NT2/D1 (cell line): Measurements from ENCODE around the gene CDC14A.

Source experiments
- DNase-seq: peaks from one replicate; pipeline ENCODE4 v3.0.0-alpha.2; 2011; ENCODE audit warnings: low read depth, low spot score
- H3K27me3 ChIP-seq: 2 replicates; pipeline ENCODE4 v1.6.0; 2011; ENCODE audit warnings: mild to moderate bottlenecking; ENCODE audit not compliant: insufficient read length, insufficient read depth
- H3K36me3 ChIP-seq: 2 replicates; pipeline ENCODE4 v1.6.1; 2011; ENCODE audit warnings: mild to moderate bottlenecking, low read length, mixed read lengths; ENCODE audit not compliant: insufficient read depth, insufficient read length
- H3K4me1 ChIP-seq: 2 replicates; pipeline ENCODE4 v1.5.1; 2011; ENCODE audit not compliant: insufficient read depth, insufficient read length
- H3K4me3 ChIP-seq: 2 replicates; pipeline ENCODE4 v1.5.1; 2011; ENCODE audit warnings: low read depth; ENCODE audit not compliant: insufficient read length
- H3K9ac ChIP-seq: 2 replicates; pipeline ENCODE4 v1.6.0; 2011; ENCODE audit warnings: low read depth; ENCODE audit not compliant: insufficient read length
- H3K9me3 ChIP-seq: 2 replicates; pipeline ENCODE4 v1.5.1; 2011; ENCODE audit warnings: mild to moderate bottlenecking, low read length; ENCODE audit not compliant: insufficient read depth
- SUZ12 ChIP-seq: IDR thresholded peaks from 2 replicates; pipeline ENCODE4 v1.6.1; 2011; ENCODE audit not compliant: insufficient read length, insufficient read depth; ENCODE audit errors: extremely low read depth
- YY1 ChIP-seq: IDR thresholded peaks from 2 replicates; pipeline ENCODE4 v1.6.1; 2011; ENCODE audit not compliant: insufficient read length, insufficient read depth
- ZNF274 ChIP-seq: IDR thresholded peaks from 2 replicates; pipeline ENCODE4 v1.6.1; 2011; ENCODE audit warnings: mild to moderate bottlenecking, low read depth, low read length

The CDC14A gene

GRCh38 chr1:100552922-100553321 lies 200.6 kb downstream of the CDC14A start:
- no peak overlapping the region for H3K9ac ChIP-seq
- no peak for DNase-seq
- no peaks in the 10 kb centered on the region for H3K27me3 ChIP-seq
- peaks cover 13% of the 10 kb centered on the region for H3K9me3 ChIP-seq
- TF ChIP-seq SUZ12 (no peak), ZNF274 (no peak), YY1 (no peak)
- no peaks in the 10 kb centered on the region for H3K4me1 ChIP-seq
- H3K36me3 ChIP-seq, result no peaks in the 10 kb centered on the region
- no peak overlapping the region for H3K4me3 ChIP-seq

- no peak for TF ChIP-seq YY1
- TF ChIP-seq ZNF274, result no peak
- TF ChIP-seq SUZ12, result no peak
These were observed 203.9 kb downstream of the CDC14A start for GRCh38 chr1:100556181-100556580.

GRCh38 chr1:100556925-100557605 lies 204.8 kb downstream of the CDC14A start:
- TF ChIP-seq SUZ12 (no peak), YY1 (no peak), ZNF274 (no peak)
- no peak for DNase-seq
- no peaks in the 10 kb centered on the region for H3K36me3 ChIP-seq

More at GRCh38 chr1:100556181-100556580, 203.9 kb downstream of the CDC14A start:
- no peaks in the 10 kb centered on the region for H3K36me3 ChIP-seq
- no peak for DNase-seq
- H3K9ac ChIP-seq, result no peak overlapping the region
- H3K4me3 ChIP-seq, result no peak overlapping the region
- no peaks in the 10 kb centered on the region for H3K4me1 ChIP-seq
- no peaks in the 10 kb centered on the region for H3K27me3 ChIP-seq
- peaks cover 13% of the 10 kb centered on the region for H3K9me3 ChIP-seq

GRCh38 chr1:100557606-100557953 lies 205.3 kb downstream of the CDC14A start:
- Histone ChIP-seq H3K9me3 (peaks cover 13% of the 10 kb centered on the region), H3K4me1 (no peaks in the 10 kb centered on the region), H3K4me3 (no peak overlapping the region), H3K27me3 (no peaks in the 10 kb centered on the region), H3K9ac (no peak overlapping the region), H3K36me3 (no peaks in the 10 kb centered on the region)
- no peak for DNase-seq
- TF ChIP-seq YY1, result no peak
- TF ChIP-seq ZNF274, result no peak
- no peak for TF ChIP-seq SUZ12

More at GRCh38 chr1:100556925-100557605, 204.8 kb downstream of the CDC14A start:
- Histone ChIP-seq H3K9ac (no peak overlapping the region), H3K27me3 (no peaks in the 10 kb centered on the region), H3K4me1 (no peaks in the 10 kb centered on the region), H3K4me3 (no peak overlapping the region), H3K9me3 (peaks cover 13% of the 10 kb centered on the region)

- Histone ChIP-seq H3K9ac (no peak overlapping the region), H3K4me3 (no peak overlapping the region), H3K36me3 (no peaks in the 10 kb centered on the region), H3K9me3 (no peaks in the 10 kb centered on the region), H3K27me3 (no peaks in the 10 kb centered on the region), H3K4me1 (no peaks in the 10 kb centered on the region)
- DNase-seq, result no peak
- TF ChIP-seq ZNF274 (no peak), SUZ12 (no peak), YY1 (no peak)
These were observed 213.2 kb downstream of the CDC14A start for GRCh38 chr1:100565533-100565932.

GRCh38 chr1:100565937-100566699 lies 213.8 kb downstream of the CDC14A start:
- no peak for DNase-seq
- Histone ChIP-seq H3K36me3 (no peaks in the 10 kb centered on the region), H3K27me3 (no peaks in the 10 kb centered on the region), H3K4me1 (no peaks in the 10 kb centered on the region), H3K9me3 (no peaks in the 10 kb centered on the region), H3K4me3 (no peak overlapping the region), H3K9ac (no peak overlapping the region)
- TF ChIP-seq ZNF274 (no peak), YY1 (no peak), SUZ12 (no peak)

GRCh38 chr1:100567062-100567461 lies 214.8 kb downstream of the CDC14A start:
- Histone ChIP-seq H3K4me1 (no peaks in the 10 kb centered on the region), H3K9me3 (no peaks in the 10 kb centered on the region), H3K27me3 (no peaks in the 10 kb centered on the region), H3K9ac (no peak overlapping the region), H3K36me3 (no peaks in the 10 kb centered on the region), H3K4me3 (no peak overlapping the region)
- no peak for DNase-seq
- TF ChIP-seq SUZ12 (no peak), ZNF274 (no peak), YY1 (no peak)
